Caco-2 (cell line): ENCODE data around the gene ADGRA1. TPM values are rescaled to one million over a fixed set of nuclear protein-coding genes. Genes with fewer than 3 reads are reported as not detected.
A peak's percentile ranks its signal among the peaks of the same experiment; 100 is the strongest.

Experiments used
- BruUV-seq: library from RNA; stranded (reverse); fragments of 400-500 nt; replicated peaks from 2 replicates; lab custom pipeline; 2021; lab: Mats Ljungman, UMichigan
- CTCF ChIA-PET: fragments of 300-600 bp; sonication (Branson Sonifier 250); formaldehyde crosslinking; loops from one replicate; lab custom pipeline; 2022; ENCODE audit warnings: antibody characterized with exemption; lab: Charles Lee
- POLR2A ChIA-PET: fragments of 300-600 bp; sonication (Branson Sonifier 250); formaldehyde crosslinking; loops from one replicate; lab custom pipeline; 2022; ENCODE audit warnings: antibody characterized with exemption; lab: Charles Lee
- DNase-seq, 2 experiments: peaks; one replicate each; pipeline versions ENCODE4 v3.0.0 to v3.0.0-alpha.2; 2020 to 2022
- H3K27me3 ChIP-seq: replicated peaks from 2 replicates; pipeline ENCODE4 v1.6.0; 2011; ENCODE audit warnings: low read length; ENCODE audit not compliant: control insufficient read depth, insufficient read depth
- H3K36me3 ChIP-seq: 2 replicates; pipeline ENCODE4 v1.5.1; 2011; ENCODE audit warnings: low read length; ENCODE audit not compliant: control insufficient read depth, insufficient read depth
- H3K4me1 ChIP-seq: fragments of 250-450 bp; sonication (Bioruptor Pico); 2 replicates; pipeline ENCODE4 v1.5.1; 2020; ENCODE audit warnings: mild to moderate bottlenecking
- H3K4me3 ChIP-seq: 2 replicates; pipeline ENCODE4 v1.5.1; 2011; ENCODE audit warnings: low read depth, mild to moderate bottlenecking, control low read depth, low read length
- H3K9me3 ChIP-seq: fragments of 250-450 bp; sonication (Bioruptor Pico); 2 replicates; pipeline ENCODE4 v1.5.1; 2020; ENCODE audit warnings: mild to moderate bottlenecking, moderate library complexity
- H3K27ac Mint-ChIP-seq: one replicate; pipeline ENCODE4 v1.8.0; 2022; ENCODE audit warnings: mixed read lengths; ENCODE audit not compliant: unreplicated experiment
- H3K27me3 Mint-ChIP-seq: one replicate; pipeline ENCODE4 v1.8.0; 2022; ENCODE audit warnings: mixed read lengths; ENCODE audit not compliant: insufficient read depth, unreplicated experiment
- H3K36me3 Mint-ChIP-seq: one replicate; pipeline ENCODE4 v1.8.0; 2022; ENCODE audit warnings: mild to moderate bottlenecking, mixed read lengths; ENCODE audit not compliant: insufficient read depth, unreplicated experiment
- H3K4me1 Mint-ChIP-seq: one replicate; pipeline ENCODE4 v1.8.0; 2022; ENCODE audit warnings: low read depth, mixed read lengths; ENCODE audit not compliant: unreplicated experiment
- H3K4me3 Mint-ChIP-seq: one replicate; pipeline ENCODE4 v1.8.0; 2022; ENCODE audit warnings: mild to moderate bottlenecking, moderate library complexity, mixed read lengths; ENCODE audit not compliant: unreplicated experiment
- H3K9me3 Mint-ChIP-seq: one replicate; pipeline ENCODE4 v1.8.0; 2022; ENCODE audit warnings: mixed read lengths; ENCODE audit not compliant: unreplicated experiment
- CTCF ChIP-seq, 2 experiments: fragments of 200-600 bp in 1 of 2; IDR thresholded peaks; 1 replicate in 1 of 2; 2 replicates in 1 of 2; pipeline versions ENCODE4 v1.5.1 to v1.8.0; 2011 to 2022; ENCODE audit warnings: antibody characterized with exemption in 1 of 2, control low read depth in 1 of 2, inconsistent platforms in 1 of 2, low read depth in 1 of 2, low read length in 1 of 2, mild to moderate bottlenecking in 1 of 2, moderate library complexity in 1 of 2; ENCODE audit not compliant: insufficient read depth in 1 of 2, severe bottlenecking in 1 of 2, unreplicated experiment in 1 of 2
- intact Hi-C: fragments of 100-400 bp; cut with micrococcal nuclease; formaldehyde crosslinking; loops from one replicate; pipeline ENCODE4 v1.10.0; 2022; ENCODE audit not compliant: unreplicated experiment
- total RNA-seq: library from RNA; stranded (reverse); gene quantifications from 2 replicates; pipeline ENCODE4 v1.2.3, GENCODE V29; 2022

ADGRA1 gene
- total RNA-seq, 1 experiment from 2014 or later: not detected

- Histone ChIP-seq H3K36me3 (no peaks in the 10 kb centered on the region), H3K27me3 (no peaks in the 10 kb centered on the region; the same call in 1 of the 2 replicates), H3K9me3 (no peaks in the 10 kb centered on the region), H3K4me1 (peaks cover 39% of the 10 kb centered on the region), H3K4me3 (peak within 1 kb of the TSS; percentile 60)
- Mint-ChIP-seq H3K36me3 (no peaks in the 10 kb centered on the region), H3K4me1 (no peaks in the 10 kb centered on the region), H3K4me3 (peak within 1 kb of the TSS; percentile 66), H3K27ac (no peak within 1 kb of the TSS), H3K27me3 (no peaks in the 10 kb centered on the region), H3K9me3 (no peaks in the 10 kb centered on the region)
- no peak for TF ChIP-seq CTCF (IDR thresholded peaks at IDR 0.05; ENCODE audit: insufficient read depth in 1 of 2, low read depth in 1 of 2, low read length in 1 of 2, severe bottlenecking in 1 of 2, unreplicated experiment in 1 of 2)
- no TSS peak for BruUV-seq
- POLR2A ChIA-PET: no interaction called here
- CTCF ChIA-PET: interaction anchor here (1.6 kb wide), 1 partner anchor 17 kb away, joined by 13 read pairs; no protein-coding TSS in a partner anchor
- peak; percentile 51 to 71 for DNase-seq
- intact Hi-C loops: no loop called here
Observed at GRCh38 chr10:133159950-133160825, 72.5 kb downstream of the ADGRA1 start, which contains the start of gene KNDC1. Gene KNDC1 (plus strand): TSS chr10:133160219. CDS start chr10:133160468, 249 bp downstream.

DNA sequence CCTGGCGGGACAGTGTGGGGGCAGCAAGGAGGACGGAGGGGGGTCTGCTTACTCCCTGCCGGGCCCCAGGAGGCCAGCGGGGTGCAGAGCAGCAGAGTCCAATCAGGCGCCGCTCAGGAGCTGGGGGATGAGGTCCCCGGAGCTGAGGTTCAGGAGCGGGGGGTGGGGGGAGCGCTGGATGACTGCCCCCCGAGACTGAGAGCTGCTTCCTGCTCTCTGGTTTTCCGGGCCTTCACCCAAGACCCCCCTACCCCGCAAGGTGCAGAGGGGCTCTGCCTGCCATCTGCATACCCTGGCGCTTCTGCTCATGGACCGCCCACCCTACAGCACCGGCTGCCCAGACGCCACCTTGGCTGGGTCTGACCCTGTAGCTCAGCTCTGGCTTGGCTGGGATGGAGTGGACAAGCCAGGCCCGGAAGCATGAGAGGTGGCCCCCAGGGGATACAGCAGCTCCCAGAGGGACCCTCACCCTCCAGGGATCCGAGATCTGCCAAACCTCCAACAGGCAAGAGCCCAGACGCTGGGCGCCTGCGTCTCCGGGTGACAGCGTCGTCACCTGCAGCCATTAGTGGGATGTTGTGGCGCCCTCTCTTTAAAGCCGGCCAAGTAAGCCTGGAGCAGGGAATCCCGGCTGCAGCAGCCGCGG lies 73.2 kb downstream of the ADGRA1 start:
- intact Hi-C loops: no loop called here
- no peak overlapping the region for H3K27ac Mint-ChIP-seq

More for the DNA sequence above, 73.2 kb downstream of the ADGRA1 start:
- POLR2A ChIA-PET: no interaction called here
- H3K4me3 Mint-ChIP-seq: peak overlapping the region; percentile 66
- peaks cover 42% of the 10 kb centered on the region for H3K4me1 ChIP-seq
- H3K9me3 ChIP-seq: no peaks in the 10 kb centered on the region
- H3K27me3 Mint-ChIP-seq: no peaks in the 10 kb centered on the region
- no peaks in the 10 kb centered on the region; the same call in 1 of the 2 replicates for H3K27me3 ChIP-seq
- H3K36me3 ChIP-seq: no peaks in the 10 kb centered on the region
- TF ChIP-seq CTCF (IDR thresholded peaks at IDR 0.05; ENCODE audit: insufficient read depth in 1 of 2, low read depth in 1 of 2, low read length in 1 of 2, severe bottlenecking in 1 of 2, unreplicated experiment in 1 of 2): no peak
- CTCF ChIA-PET: interaction anchor here (1.6 kb wide), 1 partner anchor 18 kb away, joined by 13 read pairs; no protein-coding TSS in a partner anchor
- H3K4me3 ChIP-seq: peak overlapping the region; percentile 60
- no TSS peak for BruUV-seq
- DNase-seq: peak in 1 of 2 experiments; percentile 36
- no peaks in the 10 kb centered on the region for H3K36me3 Mint-ChIP-seq
- no peaks in the 10 kb centered on the region for H3K9me3 Mint-ChIP-seq
- H3K4me1 Mint-ChIP-seq: no peaks in the 10 kb centered on the region
